ENCODE data around the gene PRKRIP1. TPM values are rescaled to one million over a fixed set of nuclear protein-coding genes. Genes with fewer than 3 reads are reported as not detected.
"Not testable (repeated sequence)": the region's sequence is repeated elsewhere in the genome, so short reads cannot be mapped to it uniquely, and the experiment has no call there.

PRKRIP1 gene, protein sequence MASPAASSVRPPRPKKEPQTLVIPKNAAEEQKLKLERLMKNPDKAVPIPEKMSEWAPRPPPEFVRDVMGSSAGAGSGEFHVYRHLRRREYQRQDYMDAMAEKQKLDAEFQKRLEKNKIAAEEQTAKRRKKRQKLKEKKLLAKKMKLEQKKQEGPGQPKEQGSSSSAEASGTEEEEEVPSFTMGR
- total RNA-seq = 10 to 100 TPM; 16.0 to 18.8 TPM
- long read RNA-seq, transcript PRKRIP1-201 (6 exons, 2,159 nt) = major isoform, 8 of 28 reads
- long read RNA-seq, partial matches to known transcripts = 5 of 28 reads
- long read RNA-seq, other reads (novel, unspliced or antisense) = 11 of 28 reads

DNA sequence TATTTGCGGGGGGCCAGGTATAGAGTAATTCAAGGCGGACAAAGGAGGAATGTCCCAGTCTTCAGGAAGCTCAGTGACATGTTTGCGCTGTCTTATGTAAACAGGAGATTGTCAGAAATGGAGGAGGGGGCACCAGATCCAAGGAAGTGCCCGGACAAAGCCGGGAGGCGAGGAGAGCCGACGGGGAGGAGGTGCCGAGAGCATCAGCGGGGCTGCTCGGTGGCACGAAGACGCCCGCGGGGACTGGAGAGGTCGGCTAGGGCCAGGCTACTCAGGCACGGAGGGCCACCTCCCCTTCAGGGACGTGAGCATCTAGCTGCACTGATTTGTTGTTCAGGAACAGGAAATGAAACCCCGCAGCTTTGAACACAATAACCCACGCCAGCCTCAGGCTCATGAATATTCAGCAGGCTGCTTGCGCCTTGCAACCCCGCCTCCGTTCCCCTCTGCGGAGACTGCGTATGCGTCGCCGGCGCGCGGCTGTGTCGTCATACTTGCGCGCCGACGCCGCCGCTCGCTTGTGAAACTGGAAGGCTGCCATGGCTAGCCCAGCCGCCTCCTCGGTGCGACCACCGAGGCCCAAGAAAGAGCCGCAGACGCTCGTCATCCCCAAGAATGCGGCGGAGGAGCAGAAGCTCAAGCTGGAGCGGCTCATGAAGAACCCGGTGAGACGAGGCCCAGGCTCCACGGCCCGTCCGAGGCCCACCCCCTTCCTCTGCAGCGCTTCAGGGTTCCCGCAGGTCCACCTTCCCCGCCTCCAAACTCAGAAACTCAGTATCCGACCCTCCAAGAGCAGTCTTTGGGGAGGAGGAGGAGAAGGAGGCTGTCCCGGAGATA is at the start of gene PRKRIP1:
Gene PRKRIP1, plus strand, starts transcription at position 491 of the 837 bp plus-strand sequence. Its CDS starts 49 bp downstream, at position 540.
- DNase-seq (peak; percentile 82 to 91), ATAC-seq (peak; percentile 89)
- intact Hi-C loops (cut with DNase I, micrococcal nuclease) = no loop called here

DNA sequence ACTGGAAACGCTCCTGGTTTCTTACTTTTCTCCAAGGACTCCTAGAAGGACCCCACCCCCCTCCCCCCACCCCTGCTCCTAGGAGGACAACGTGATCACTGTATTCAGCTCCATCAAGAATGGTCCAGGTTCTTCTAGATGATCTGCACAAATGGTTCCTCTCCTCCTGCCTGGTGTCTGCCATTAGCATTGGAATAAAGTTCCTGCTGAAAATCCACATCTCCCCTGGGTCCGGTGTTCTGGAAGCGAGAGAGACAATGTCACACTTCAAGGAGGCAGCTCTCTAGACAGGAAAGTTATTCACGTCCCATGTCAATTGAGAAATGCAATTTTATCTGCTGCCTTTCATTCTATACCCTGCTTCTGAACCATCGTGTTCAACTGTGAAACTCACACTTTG is 49.2 kb upstream of the PRKRIP1 start:
- ATAC-seq; DNase-seq; intact Hi-C loops (cut with DNase I, micrococcal nuclease): not testable (repeated sequence)

DNA sequence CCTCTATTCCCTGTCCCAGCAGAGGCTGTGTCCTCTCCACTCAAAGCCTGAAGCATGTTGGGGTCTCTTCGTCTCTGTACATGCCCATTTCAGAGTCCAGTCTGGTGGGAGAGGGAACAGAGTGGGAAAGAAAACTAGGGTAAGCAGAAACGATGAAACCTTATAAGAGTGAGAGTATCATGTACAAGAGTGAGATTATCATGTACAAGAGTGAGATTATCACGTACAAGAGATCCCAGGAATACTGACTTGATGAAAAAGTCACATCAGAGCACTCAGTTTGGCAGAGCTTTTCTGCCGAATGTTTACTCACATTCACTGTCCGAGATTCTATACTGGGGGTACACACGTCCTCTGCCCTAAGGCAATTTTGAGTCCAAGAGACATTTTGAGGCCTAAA is 39.8 kb upstream of the PRKRIP1 start, which contains the start of gene SPDYE6:
Gene SPDYE6, minus strand, starts transcription at position 101 of the 400 bp plus-strand sequence. CDS start 421 bp downstream, outside the sequence.
- ATAC-seq; DNase-seq; intact Hi-C loops (cut with DNase I, micrococcal nuclease): not testable (repeated sequence)

DNA sequence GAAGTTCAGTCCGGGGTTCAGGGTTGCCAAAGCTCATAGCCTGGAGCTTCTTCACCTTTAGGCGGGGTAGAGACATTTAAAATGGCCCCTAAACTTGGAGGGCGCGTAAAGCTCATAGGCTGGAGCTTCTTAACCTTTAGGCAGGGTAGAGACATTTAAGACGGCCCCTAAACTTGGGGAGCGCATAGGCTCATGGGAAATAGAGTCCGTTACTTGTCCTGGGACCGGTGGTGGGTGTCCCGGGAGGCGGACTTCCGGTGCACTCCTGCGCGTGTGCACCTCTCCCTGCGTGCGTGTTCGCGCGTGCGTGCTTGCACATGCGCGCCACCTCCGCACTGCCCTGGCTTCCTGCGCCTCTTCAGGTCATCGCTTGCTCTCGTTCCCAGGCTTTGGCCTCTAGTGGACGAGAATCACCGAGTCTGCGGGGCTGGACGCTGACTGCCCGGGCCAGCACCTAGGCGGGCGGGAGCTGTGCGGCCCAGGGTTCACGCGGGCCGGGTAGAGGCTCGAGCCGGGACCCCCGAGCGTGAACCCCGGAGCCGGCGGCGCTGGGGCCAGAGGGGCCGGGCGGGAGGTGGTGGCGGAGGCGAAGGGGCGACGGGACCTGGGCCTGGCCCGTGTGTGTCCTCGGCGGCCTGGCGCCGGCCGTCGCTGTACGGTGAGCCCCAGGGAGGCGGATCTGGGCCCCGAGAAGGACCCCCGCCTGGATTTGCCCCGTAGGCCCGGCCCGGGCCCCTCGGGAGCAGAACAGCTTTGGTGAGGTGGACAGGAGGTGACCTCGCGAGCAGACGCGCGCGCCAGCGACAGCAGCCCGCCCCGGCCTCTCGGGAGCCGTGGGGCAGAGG is 32.4 kb upstream of the PRKRIP1 start:
- DNase-seq (peak; percentile 92 to 97), ATAC-seq (peak; percentile 99)
- intact Hi-C loops (cut with DNase I, micrococcal nuclease) = not testable (repeated sequence)

DNA sequence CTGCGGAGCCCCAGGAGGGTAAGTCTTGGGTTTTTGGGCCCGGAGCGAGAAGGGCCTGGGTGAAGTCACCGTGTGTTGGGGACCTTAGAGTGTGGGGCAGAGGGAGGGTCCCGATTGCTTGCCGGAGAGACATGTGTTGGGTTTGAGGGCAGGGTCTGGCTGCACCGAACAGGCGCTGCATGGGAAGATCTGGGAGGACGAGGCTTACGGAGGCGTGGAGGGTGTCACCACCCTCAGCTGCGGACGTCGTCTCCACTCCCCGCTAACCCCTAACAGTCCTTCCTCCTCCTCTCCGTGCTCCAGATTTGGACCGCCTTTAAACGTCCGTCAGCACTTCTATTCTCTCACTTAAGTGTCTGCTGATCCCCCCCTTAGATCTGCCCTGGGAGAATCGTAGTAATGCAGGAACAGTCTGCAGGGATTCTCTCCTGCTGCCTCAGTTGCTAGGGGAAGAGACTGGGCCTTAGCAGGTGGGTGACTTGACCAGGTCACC is 31.7 kb upstream of the PRKRIP1 start:
- DNase-seq; ATAC-seq; intact Hi-C loops (cut with DNase I, micrococcal nuclease): not testable (repeated sequence)

DNA sequence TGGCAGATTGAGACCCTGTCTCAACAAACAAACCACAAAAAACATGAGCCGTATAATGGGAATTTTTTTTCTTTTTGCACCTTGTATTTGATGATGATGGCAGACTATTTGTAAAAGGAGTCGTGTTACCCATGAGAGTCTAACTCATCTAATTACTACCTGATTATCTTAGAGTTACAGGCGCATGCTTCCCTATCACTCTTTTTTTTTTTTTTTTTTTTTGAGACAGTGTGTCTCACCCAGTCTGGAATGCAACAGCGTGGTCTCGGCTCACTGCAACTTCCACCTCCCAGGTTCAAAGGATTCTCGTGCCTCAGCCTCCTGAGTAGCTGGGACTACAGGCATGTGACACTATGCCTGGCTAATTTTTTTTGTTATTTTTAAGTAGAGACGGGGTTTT is 30.8 kb upstream of the PRKRIP1 start:
- DNase-seq; ATAC-seq; intact Hi-C loops (cut with DNase I, micrococcal nuclease): not testable (repeated sequence)

DNA sequence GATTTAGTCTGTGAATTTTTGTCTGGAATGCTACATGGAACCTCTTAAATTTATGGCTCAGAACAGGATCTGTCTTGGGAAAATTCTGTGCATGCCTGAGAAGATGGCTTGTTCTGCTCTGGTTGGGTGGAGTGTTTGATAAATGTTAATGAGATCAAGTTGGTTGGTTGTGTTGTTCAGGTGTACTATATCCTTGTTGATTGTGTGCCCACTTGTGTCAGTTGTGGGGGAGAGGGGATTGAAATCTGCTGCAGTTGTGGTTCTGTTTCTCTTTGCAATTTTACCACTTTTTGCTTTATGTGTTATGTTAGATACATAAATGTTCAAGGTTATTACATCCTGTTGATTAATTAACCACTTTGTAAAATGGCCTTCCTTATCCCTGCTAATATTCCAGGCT is 26.1 kb upstream of the PRKRIP1 start:
- DNase-seq; ATAC-seq; intact Hi-C loops (cut with DNase I, micrococcal nuclease): not testable (repeated sequence)

DNA sequence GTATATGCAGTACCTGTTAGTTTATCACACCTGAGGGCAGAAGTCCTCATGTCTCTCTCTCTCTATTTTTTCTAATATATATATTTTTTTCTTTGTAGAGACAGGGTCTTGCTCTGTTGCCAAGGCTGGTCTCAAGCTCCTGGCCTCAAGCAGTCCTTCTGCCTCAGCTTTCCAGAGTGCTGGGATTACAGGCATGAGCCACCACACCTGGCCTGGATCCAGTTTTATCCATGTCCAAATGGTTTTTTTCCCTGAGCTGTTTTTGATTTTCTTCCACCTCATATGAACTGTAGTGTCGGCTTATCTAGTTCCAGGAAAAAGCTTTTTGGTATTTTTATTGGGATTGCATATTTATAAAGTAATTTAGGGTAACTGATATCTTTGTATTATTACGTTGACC is 23.4 kb upstream of the PRKRIP1 start:
- ATAC-seq; intact Hi-C loops (cut with DNase I, micrococcal nuclease); DNase-seq: not testable (repeated sequence)

DNA sequence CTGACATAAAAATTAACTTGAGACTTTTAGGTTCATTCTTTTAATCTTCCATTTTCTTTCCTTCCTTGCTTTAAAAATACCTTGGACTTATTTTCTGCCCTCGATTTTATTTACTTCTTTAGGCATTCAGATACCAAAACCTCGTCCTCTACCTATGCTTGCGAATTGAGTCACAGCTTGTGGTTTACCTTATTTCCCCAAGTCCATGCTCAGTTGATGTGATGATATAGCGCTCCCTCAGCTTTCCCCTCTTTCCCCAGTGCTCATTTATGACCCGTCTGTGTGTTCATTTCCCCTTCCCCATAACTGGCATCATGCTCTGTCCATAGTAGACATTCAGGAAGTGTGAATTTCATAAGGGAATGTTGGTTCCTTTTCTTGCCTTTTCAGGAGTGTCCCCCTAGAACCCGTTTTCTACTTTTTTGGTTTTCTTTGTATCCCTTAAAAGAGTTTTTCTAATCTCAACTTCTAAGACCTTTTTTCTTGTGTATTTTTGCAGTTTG is 19.1 kb upstream of the PRKRIP1 start:
- ATAC-seq = no peak
- DNase-seq = no peak
- intact Hi-C loops (cut with DNase I, micrococcal nuclease) = no loop called here

DNA sequence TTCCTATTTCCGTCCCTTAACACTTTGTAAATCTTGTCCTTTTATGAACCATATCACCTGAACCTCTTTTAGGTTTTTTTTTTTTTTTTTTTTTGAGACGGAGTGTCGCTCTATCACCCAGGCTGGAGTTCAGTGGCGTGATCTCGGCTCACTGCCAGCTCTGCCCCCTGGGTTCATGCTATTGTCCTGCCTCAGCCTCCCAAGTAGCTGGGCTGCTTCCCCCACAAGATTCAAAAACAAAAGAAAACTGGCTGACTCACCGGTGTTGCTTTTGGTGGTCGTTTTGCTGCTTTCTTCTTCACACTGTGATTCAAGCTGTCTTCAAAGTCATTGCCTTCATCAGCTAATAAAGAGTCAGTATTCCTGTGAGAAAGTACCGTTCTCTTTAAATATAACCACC is 15.3 kb upstream of the PRKRIP1 start:
- DNase-seq; ATAC-seq; intact Hi-C loops (cut with DNase I, micrococcal nuclease): not testable (repeated sequence)

DNA sequence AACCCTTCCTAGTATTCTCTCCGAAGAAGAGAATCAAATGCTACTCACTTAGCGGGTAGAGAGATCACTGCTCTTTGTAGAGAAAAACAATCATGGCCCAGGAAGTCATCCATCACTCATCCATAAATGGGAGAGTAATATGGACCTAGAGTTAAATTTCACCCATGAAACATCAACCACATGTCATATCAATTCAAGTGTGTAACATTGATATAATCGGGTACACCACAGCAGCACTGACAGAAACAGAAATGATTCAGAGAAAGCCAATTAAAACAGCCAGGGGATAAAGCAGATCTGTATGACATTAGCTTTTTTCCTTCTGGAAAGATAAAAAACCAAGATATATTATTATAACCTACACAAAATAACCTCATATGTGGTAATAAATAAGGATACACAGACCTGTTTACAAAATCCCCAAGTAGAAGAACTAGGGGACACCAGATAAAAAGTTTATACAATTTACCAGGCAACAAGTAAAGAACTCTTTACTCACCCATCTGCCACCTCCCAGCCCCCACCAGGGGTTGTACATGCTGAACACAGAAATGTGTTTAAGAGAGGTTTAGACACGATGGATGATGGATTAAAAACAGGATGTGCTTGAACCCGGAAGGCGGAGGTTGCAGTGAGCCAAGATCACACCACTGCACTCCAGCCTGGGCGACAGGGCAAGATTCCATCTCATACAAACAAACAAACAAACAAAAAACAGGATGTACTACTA is 14.3 kb upstream of the PRKRIP1 start:
- intact Hi-C loops (cut with DNase I, micrococcal nuclease); ATAC-seq; DNase-seq: not testable (repeated sequence)

DNA sequence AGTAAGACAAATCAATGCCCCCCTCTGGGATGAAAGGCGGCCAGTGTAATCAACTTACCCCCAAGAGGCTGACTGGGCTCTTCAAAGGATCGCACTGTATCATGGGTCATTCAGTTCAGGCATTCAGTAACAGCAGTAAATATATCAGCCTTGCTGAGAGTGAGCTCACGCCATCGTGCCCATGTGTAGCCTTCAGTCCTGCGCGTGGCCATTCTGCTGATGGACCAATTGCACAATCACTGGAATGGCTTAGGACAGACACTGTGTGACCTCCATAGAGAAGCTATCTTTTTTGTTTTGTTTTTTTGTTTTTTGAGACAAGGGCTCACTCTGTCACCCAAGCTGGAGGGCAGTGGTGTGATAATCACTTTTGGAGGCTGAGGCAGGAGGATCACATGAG is 9.1 kb upstream of the PRKRIP1 start:
- DNase-seq = no peak
- no peak for ATAC-seq
- intact Hi-C loops (cut with DNase I, micrococcal nuclease) = no loop called here

DNA sequence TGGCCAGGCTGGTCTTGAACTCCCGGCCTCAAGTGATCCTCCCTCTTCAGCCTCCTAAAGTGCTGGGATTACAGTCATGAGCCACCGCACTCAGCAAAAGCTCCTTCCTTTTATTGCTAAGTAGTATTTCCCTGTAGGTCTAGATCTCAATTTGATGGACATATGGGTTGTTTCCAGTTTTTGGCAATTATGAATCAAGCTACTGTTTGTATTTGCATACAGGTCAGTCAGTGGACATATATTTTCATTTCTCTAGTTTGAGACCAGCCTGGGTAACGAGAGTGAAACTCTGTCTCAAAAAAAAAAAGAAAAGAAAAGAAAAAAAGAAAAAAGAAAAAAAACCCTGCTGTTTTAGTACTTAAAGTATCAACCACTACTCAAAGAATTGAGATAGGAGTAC is 6.4 kb upstream of the PRKRIP1 start:
- DNase-seq (no peak), ATAC-seq (no peak)
- intact Hi-C loops (cut with DNase I, micrococcal nuclease) = loop anchor here (5.0 kb wide), 1 partner anchor 108 kb away; no protein-coding TSS in a partner anchor

DNA sequence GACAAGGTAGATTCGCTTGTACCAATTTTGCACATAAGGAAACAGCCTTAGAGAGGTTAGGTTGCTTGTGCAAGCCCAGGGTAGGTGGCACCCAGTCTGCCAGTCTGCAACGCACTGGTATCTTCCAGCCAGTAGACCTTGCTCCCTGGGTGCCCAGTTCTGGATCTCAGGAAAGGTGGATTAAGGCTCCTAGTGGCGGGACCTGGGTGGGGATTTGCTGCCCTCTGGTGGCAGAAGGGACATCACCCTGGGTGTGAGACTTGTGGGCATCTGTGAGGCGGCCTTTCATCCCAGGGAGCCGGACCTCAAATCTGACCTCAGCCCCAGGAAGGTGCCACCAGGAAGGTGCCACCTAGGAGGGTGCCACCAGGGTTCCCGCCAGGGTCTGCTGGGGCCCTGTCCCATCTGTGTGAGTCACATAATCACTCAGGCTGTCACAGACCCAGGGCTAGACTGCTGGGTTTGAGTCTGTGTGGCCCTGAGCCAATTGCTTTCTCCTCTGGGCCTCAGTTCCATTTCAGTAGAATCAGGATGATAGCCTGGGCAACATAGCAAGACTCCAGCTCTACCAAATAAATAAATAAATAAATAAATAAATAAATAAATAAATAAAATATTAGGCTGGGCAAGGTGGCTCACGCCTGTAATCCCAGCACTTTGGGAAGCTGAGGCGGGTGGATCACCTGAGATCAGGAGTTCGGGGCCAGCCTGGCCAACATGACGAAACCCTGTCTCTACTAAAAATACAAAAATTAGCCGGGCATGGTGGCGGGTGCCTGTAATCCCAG is 5.3 kb upstream of the PRKRIP1 start:
- intact Hi-C loops (cut with DNase I, micrococcal nuclease) = loop anchor here (5.0 kb wide), 1 partner anchor 109 kb away; no protein-coding TSS in a partner anchor
- ATAC-seq (peak; percentile 87), DNase-seq (peak; percentile 84 to 91)

DNA sequence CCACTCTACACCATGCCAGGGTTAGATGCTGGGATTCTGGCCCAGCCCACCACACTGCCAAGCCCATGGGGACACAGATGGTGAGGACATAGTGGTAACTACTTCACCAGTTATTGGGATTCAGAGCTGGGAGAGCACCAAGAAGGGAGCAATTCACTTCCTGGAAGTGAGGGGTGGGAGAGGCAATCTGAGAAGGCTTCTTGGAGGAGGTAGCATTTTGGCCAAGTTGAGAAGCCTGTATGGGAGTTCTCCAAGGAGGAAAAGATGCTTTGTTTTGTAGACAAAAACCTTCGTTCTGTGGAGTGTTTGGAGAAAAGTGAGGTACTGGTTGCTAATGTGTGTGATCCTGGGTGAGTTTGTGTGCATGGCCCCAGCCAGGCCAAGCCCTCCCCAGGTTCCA is 3.8 kb upstream of the PRKRIP1 start:
- DNase-seq (no peak), ATAC-seq (no peak)
- intact Hi-C loops (cut with DNase I, micrococcal nuclease) = loop anchor here (5.0 kb wide), 1 partner anchor 110 kb away; no protein-coding TSS in a partner anchor

DNA sequence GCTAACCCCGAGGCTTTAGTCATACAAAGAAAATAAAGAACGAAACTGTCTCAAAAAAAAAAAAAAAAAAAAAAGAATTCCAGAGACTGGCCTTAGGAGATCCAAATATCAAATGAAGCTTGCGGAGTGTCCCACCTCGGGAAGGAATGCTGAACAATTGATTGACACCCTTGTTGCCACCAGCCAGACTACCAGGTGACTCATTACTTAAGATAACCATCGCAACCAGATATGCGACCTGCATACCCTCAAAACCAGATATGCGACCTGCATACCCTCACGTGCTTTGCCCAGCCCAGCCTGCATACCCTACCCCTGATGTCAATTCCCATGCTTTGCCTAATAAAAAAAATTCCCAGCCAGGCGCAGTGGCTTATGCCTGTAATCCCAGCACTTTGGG is 2.7 kb upstream of the PRKRIP1 start:
- intact Hi-C loops (cut with DNase I, micrococcal nuclease) = loop anchor here (5.0 kb wide), 1 partner anchor 111 kb away; no protein-coding TSS in a partner anchor
- DNase-seq (no peak), ATAC-seq (no peak)

DNA sequence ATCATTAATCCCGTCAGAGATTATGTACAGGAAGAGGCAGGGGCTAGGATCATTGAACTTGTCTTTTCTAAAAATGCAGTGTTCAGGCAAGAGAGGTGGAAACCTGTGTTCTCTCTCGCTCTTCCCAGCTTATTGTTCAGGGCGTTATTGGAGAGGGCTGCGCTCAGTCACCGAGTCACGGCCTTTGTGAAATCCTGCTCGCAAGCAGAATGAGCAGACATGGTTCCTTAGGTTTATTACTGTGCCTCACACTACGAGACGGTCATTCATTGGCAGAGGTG is 631 bp upstream of the PRKRIP1 start:
- DNase-seq = no peak
- intact Hi-C loops (cut with DNase I, micrococcal nuclease) = no loop called here
- ATAC-seq = peak; percentile 32

All from left colon (tissue), 2 donors.